H1 (cell line): ENCODE results near the gene FHIT. TPM values are rescaled to one million over a fixed set of nuclear protein-coding genes. Genes with fewer than 3 reads are reported as not detected.

ENCODE experiments used
- NANOG ChIP-seq: IDR thresholded peaks from 2 replicates; pipeline ENCODE4 v1.6.1; 2011; ENCODE audit warnings: low read length, low read depth, mild to moderate bottlenecking, inconsistent platforms; ENCODE audit not compliant: insufficient read depth, poor library complexity, severe bottlenecking
- polyA plus RNA-seq, 7 experiments: library from polyadenylated mRNA; depleted of rRNA in 3 of 7; stranded (reverse) in 5 of 7; unstranded in 2 of 7; fragments of >200 nt in 5 of 7; fragments of 200-250 nt in 2 of 7; gene quantifications; 1 replicate in 5 of 7; 2 replicates in 1 of 7; 4 replicates in 1 of 7; pipeline versions ENCODE4 v1.2.1 to v1.2.3, GENCODE V29; 2011 to 2013; ENCODE audit warnings: missing spikeins in 2 of 7, mixed read lengths in 2 of 7
- total RNA-seq: library from RNA; stranded (reverse); fragmentation: NEBNext Ultra II Directional; extraction: Animal tissue kit (Norgen Biotek cat#: 25700); gene quantifications from 2 replicates; pipeline ENCODE4 v1.2.1, GENCODE V29; 2021

Gene FHIT
- total and polyA plus RNA-seq, 2 of the 8 experiments (the other 6 are each of a cell fraction or from before 2014, with no cell fraction given), result 1.2 to 3.2 TPM

DNA sequence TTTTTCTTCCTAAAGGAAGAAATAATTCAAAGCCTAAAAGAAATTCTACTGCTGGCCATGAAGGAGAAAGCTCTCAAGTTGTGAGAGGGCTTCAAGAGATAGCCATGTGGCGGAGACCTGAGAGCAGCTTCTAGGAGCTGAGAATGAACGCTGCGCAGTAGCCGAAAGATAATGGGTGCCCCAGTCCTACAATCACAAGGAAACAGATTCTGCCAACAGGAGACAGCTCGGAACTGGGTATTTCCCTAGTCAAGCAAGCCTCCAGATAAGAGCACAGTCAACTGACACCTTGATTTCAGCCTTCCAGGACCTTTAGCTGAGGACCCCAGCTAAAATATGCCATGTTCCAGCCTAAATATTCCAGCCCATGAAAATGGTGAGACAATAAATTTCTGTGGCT, 824.1 kb downstream of the FHIT start (continued):
- no peak for TF ChIP-seq NANOG
